ENCODE results near the gene LMBRD2.
"Not testable (repeated sequence)": the region's sequence is repeated elsewhere in the genome, so short reads cannot be mapped to it uniquely, and the experiment has no call there.

The LMBRD2 gene

GRCh38 chr5:36161361-36161760 lies 9.7 kb upstream of the LMBRD2 start:
- DNase-seq (ENCODE audit: low read depth in 2 of 2), result no peak

GRCh38 chr5:36160617-36161016 lies 8.9 kb upstream of the LMBRD2 start:
- no peak for DNase-seq (ENCODE audit: low read depth in 2 of 2)

GRCh38 chr5:36158144-36158543 lies 6.5 kb upstream of the LMBRD2 start:
- DNase-seq (ENCODE audit: low read depth in 2 of 2), result no peak

- DNase-seq (ENCODE audit: low read depth in 2 of 2), result no peak
Observed at GRCh38 chr5:36156619-36157018, 4.9 kb upstream of the LMBRD2 start.

- DNase-seq (ENCODE audit: low read depth in 2 of 2), result no peak
Observed at GRCh38 chr5:36156121-36156601, 4.5 kb upstream of the LMBRD2 start.

GRCh38 chr5:36155291-36155690 lies 3.6 kb upstream of the LMBRD2 start:
- DNase-seq (ENCODE audit: low read depth in 2 of 2), result no peak

- no peak for DNase-seq (ENCODE audit: low read depth in 2 of 2)
Observed at GRCh38 chr5:36153726-36154125, 2.0 kb upstream of the LMBRD2 start.

- DNase-seq (ENCODE audit: low read depth in 2 of 2), result no peak
Observed at GRCh38 chr5:36153298-36153677, 1.6 kb upstream of the LMBRD2 start.

- DNase-seq (ENCODE audit: low read depth in 2 of 2), result no peak
Observed at GRCh38 chr5:36152324-36153297, 924 bp upstream of the LMBRD2 start.

- peak in 1 of 2 donors; percentile 4 for DNase-seq (ENCODE audit: low read depth in 2 of 2)
Observed at GRCh38 chr5:36150676-36151433, 832 bp downstream of the LMBRD2 start.

- no peak for DNase-seq (ENCODE audit: low read depth in 2 of 2)
Observed at GRCh38 chr5:36147681-36148080, 4.0 kb downstream of the LMBRD2 start.

GRCh38 chr5:36146390-36146789 lies 5.3 kb downstream of the LMBRD2 start:
- no peak for DNase-seq (ENCODE audit: low read depth in 2 of 2)

- DNase-seq (ENCODE audit: low read depth in 2 of 2), result no peak
Observed at GRCh38 chr5:36145311-36145710, 6.4 kb downstream of the LMBRD2 start.

- no peak for DNase-seq (ENCODE audit: low read depth in 2 of 2)
Observed at GRCh38 chr5:36138900-36139683, 12.6 kb downstream of the LMBRD2 start.

GRCh38 chr5:36136581-36136980 lies 15.1 kb downstream of the LMBRD2 start:
- no peak for DNase-seq (ENCODE audit: low read depth in 2 of 2)

GRCh38 chr5:36135988-36136387 lies 15.7 kb downstream of the LMBRD2 start:
- DNase-seq (ENCODE audit: low read depth in 2 of 2), result no peak

GRCh38 chr5:36133009-36133408 lies 18.7 kb downstream of the LMBRD2 start:
- not testable (repeated sequence) for DNase-seq (ENCODE audit: low read depth in 2 of 2)

- not testable (repeated sequence) for DNase-seq (ENCODE audit: low read depth in 2 of 2)
Observed at GRCh38 chr5:36129666-36130065, 22.0 kb downstream of the LMBRD2 start.

GRCh38 chr5:36128795-36129194 lies 22.9 kb downstream of the LMBRD2 start:
- no peak for DNase-seq (ENCODE audit: low read depth in 2 of 2)

GRCh38 chr5:36125868-36126267 lies 25.8 kb downstream of the LMBRD2 start:
- no peak for DNase-seq (ENCODE audit: low read depth in 2 of 2)

GRCh38 chr5:36111238-36111637 lies 40.4 kb downstream of the LMBRD2 start:
- DNase-seq (ENCODE audit: low read depth in 2 of 2), result no peak
